OCI-LY7 (cell line): Measurements from ENCODE around the gene MXD4. TPM values are rescaled to one million over a fixed set of nuclear protein-coding genes. Genes with fewer than 3 reads are reported as not detected.

Experiments
- BruUV-seq: library from RNA; stranded (reverse); fragments of 400-500 nt; replicated peaks from 2 replicates; lab custom pipeline; 2021; lab: Mats Ljungman, UMichigan
- CTCF ChIA-PET: fragments of 300-600 bp; sonication (Branson Sonifier 250); formaldehyde crosslinking; loops from one replicate; lab custom pipeline; 2022; ENCODE audit warnings: antibody characterized with exemption; ENCODE audit not compliant: unreplicated experiment; lab: Charles Lee
- POLR2A ChIA-PET: fragments of 300-600 bp; sonication (Branson Sonifier 250); formaldehyde crosslinking; loops from one replicate; lab custom pipeline; 2022; ENCODE audit warnings: antibody characterized with exemption; lab: Charles Lee
- DNase-seq: peaks from one replicate; pipeline ENCODE4 v3.0.0-alpha.2; 2015; ENCODE audit warnings: low spot score
- H2AFZ ChIP-seq: fragments of 200-600 bp; sonication (generic), shearing (Covaris generic); 2 replicates; pipeline ENCODE4 v1.6.1; 2014; ENCODE audit warnings: mild to moderate bottlenecking, antibody characterized with exemption, low read length, moderate library complexity
- H3K27ac ChIP-seq: fragments of 200-600 bp; sonication (generic); 2 replicates; pipeline ENCODE4 v1.5.1; 2014; ENCODE audit warnings: mixed run types, low read depth, mild to moderate bottlenecking, moderate library complexity, low read length, inconsistent platforms; ENCODE audit not compliant: poor library complexity, severe bottlenecking
- H3K36me3 ChIP-seq: fragments of 200-600 bp; sonication (generic); 2 replicates; pipeline ENCODE4 v1.6.1; 2014; ENCODE audit warnings: mild to moderate bottlenecking, antibody characterized with exemption, low read length, moderate library complexity, mixed read lengths; ENCODE audit not compliant: insufficient read depth
- H3K4me1 ChIP-seq: fragments of 200-600 bp; sonication (generic); 2 replicates; pipeline ENCODE4 v1.5.1; 2014; ENCODE audit warnings: mild to moderate bottlenecking, low read length; ENCODE audit not compliant: insufficient read depth, poor library complexity, severe bottlenecking
- H3K4me2 ChIP-seq: fragments of 200-600 bp; sonication (generic); 2 replicates; pipeline ENCODE4 v1.6.1; 2014; ENCODE audit warnings: mild to moderate bottlenecking, low read length
- H3K4me3 ChIP-seq: fragments of 200-600 bp; sonication (generic); 2 replicates; pipeline ENCODE4 v1.5.1; 2014; ENCODE audit warnings: mild to moderate bottlenecking, low read depth, low read length; ENCODE audit not compliant: poor library complexity, severe bottlenecking
- H3K79me2 ChIP-seq: fragments of 200-600 bp; sonication (generic); 2 replicates; pipeline ENCODE4 v1.6.1; 2016; ENCODE audit warnings: low read depth, mild to moderate bottlenecking, low read length, moderate library complexity, mixed read lengths; ENCODE audit not compliant: insufficient read depth
- H3K9me2 ChIP-seq: fragments of 200-600 bp; sonication (generic); 2 replicates; pipeline ENCODE4 v1.6.1; 2016; ENCODE audit warnings: mild to moderate bottlenecking, low read length, mixed read lengths; ENCODE audit not compliant: insufficient read depth
- H3K9me3 ChIP-seq: fragments of 200-600 bp; sonication (generic); 2 replicates; pipeline ENCODE4 v1.6.1; 2014; ENCODE audit warnings: mild to moderate bottlenecking, mixed run types, low read length, mixed read lengths
- H4K20me1 ChIP-seq: fragments of 200-600 bp; sonication (generic); 2 replicates; pipeline ENCODE4 v1.6.1; 2014; ENCODE audit warnings: mild to moderate bottlenecking, antibody characterized with exemption, low read length, moderate library complexity, mixed read lengths; ENCODE audit not compliant: insufficient read depth
- CTCF ChIP-seq: fragments of 200-600 bp; sonication (generic); conservative IDR thresholded peaks from 2 replicates; pipeline ENCODE4 v1.5.1; 2014; ENCODE audit warnings: mild to moderate bottlenecking, antibody characterized with exemption, low read length, moderate library complexity, mixed read lengths
- EZH2phosphoT487 ChIP-seq: fragments of 200-600 bp; sonication (generic); IDR thresholded peaks from 2 replicates; pipeline ENCODE4 v1.6.1; 2018; ENCODE audit warnings: low read depth, borderline replicate concordance, mild to moderate bottlenecking, mixed run types, antibody characterized with exemption, low read length, moderate library complexity, mixed read lengths
- intact Hi-C: fragments of 100-400 bp; cut with micrococcal nuclease; formaldehyde crosslinking; loops from one replicate; pipeline ENCODE4 v1.10.0; 2022; ENCODE audit not compliant: unreplicated experiment
- total RNA-seq, 2 experiments: library from RNA; depleted of rRNA in 1 of 2; stranded (reverse); fragments of >200 nt in 1 of 2; shearing (Covaris generic) in 1 of 2; gene quantifications; 2 replicates each; pipeline ENCODE4 v1.2.3, GENCODE V29; 2014 to 2022

MXD4 gene
- total RNA-seq, 2 experiments from 2014 or later, result 3.0 to 11.6 TPM

- Histone ChIP-seq H3K4me2 (no peak overlapping the region), H3K4me1 (peaks cover 3% of the 10 kb centered on the region), H2AFZ (no peak overlapping the region), H4K20me1 (no peaks in the 10 kb centered on the region), H3K27ac (no peak overlapping the region), H3K9me3 (no peaks in the 10 kb centered on the region), H3K79me2 (no peaks in the 10 kb centered on the region), H3K4me3 (no peak overlapping the region), H3K36me3 (no peaks in the 10 kb centered on the region), H3K9me2 (no peaks in the 10 kb centered on the region)
- TF ChIP-seq EZH2phosphoT487, result no peak
- no peak for TF ChIP-seq CTCF
- no peak for DNase-seq
- BruUV-seq, result no TSS peak
- ChIA-PET POLR2A (no interaction called here), CTCF (no interaction called here)
- intact Hi-C loops, result no loop called here
Observed at GRCh38 chr4:2256156-2256731, 5.7 kb downstream of the MXD4 start.

- H3K27ac ChIP-seq, result no peak overlapping the region
- ChIA-PET POLR2A (no interaction called here), CTCF (no interaction called here)
- no peak overlapping the region for H3K4me3 ChIP-seq
- H3K79me2 ChIP-seq, result no peaks in the 10 kb centered on the region
- no peak for DNase-seq
- no peak for TF ChIP-seq EZH2phosphoT487
- no peak for TF ChIP-seq CTCF
- H3K9me3 ChIP-seq, result no peaks in the 10 kb centered on the region
- H4K20me1 ChIP-seq, result no peaks in the 10 kb centered on the region
- peaks cover under 1% of the 10 kb centered on the region for H3K4me1 ChIP-seq
- BruUV-seq, result no TSS peak
- no peaks in the 10 kb centered on the region for H3K36me3 ChIP-seq
- intact Hi-C loops, result no loop called here
- H3K4me2 ChIP-seq, result no peak overlapping the region
- H3K9me2 ChIP-seq, result no peaks in the 10 kb centered on the region
- no peak overlapping the region for H2AFZ ChIP-seq
Observed at GRCh38 chr4:2255501-2256155, 6.3 kb downstream of the MXD4 start.

- POLR2A ChIA-PET, result no interaction called here
- no peaks in the 10 kb centered on the region for H3K4me1 ChIP-seq
- no peak overlapping the region for H3K4me3 ChIP-seq
- BruUV-seq, result no TSS peak
- TF ChIP-seq EZH2phosphoT487 (no peak), CTCF (no peak)
- H3K9me3 ChIP-seq, result no peaks in the 10 kb centered on the region
- H2AFZ ChIP-seq, result no peak overlapping the region
- no peak overlapping the region for H3K27ac ChIP-seq
- intact Hi-C loops, result no loop called here
- H3K9me2 ChIP-seq, result no peaks in the 10 kb centered on the region
- no peaks in the 10 kb centered on the region for H3K79me2 ChIP-seq
- no peaks in the 10 kb centered on the region for H4K20me1 ChIP-seq
- no peak for DNase-seq
- H3K36me3 ChIP-seq, result no peaks in the 10 kb centered on the region
- H3K4me2 ChIP-seq, result no peak overlapping the region
- CTCF ChIA-PET, result no interaction called here
Observed at GRCh38 chr4:2254665-2255500, 7.0 kb downstream of the MXD4 start.
